Nephron (organoid): ENCODE data around the gene MCCC1.

Source experiments
- H3K27ac Mint-ChIP-seq, 3 experiments: 2 replicates each; pipeline ENCODE4 v1.8.0; 2020; ENCODE audit warnings: mixed read lengths in 3 of 3, mild to moderate bottlenecking in 2 of 3, moderate library complexity in 1 of 3
- H3K27me3 Mint-ChIP-seq: 2 replicates; pipeline ENCODE4 v1.8.0; 2021; ENCODE audit warnings: low read depth, mild to moderate bottlenecking, moderate library complexity, mixed read lengths
- H3K36me3 Mint-ChIP-seq: 2 replicates; pipeline ENCODE4 v1.8.0; 2020; ENCODE audit warnings: low read depth, mixed read lengths
- H3K4me1 Mint-ChIP-seq: 2 replicates; pipeline ENCODE4 v1.8.0; 2020; ENCODE audit warnings: mixed read lengths
- H3K4me3 Mint-ChIP-seq, 3 experiments: 2 replicates each; pipeline ENCODE4 v1.8.0; 2020; ENCODE audit warnings: mild to moderate bottlenecking in 3 of 3, mixed read lengths in 3 of 3, moderate library complexity in 2 of 3
- H3K9me3 Mint-ChIP-seq: 2 replicates; pipeline ENCODE4 v1.8.0; 2020; ENCODE audit warnings: mixed read lengths
- CTCF ChIP-seq, 3 experiments: fragments of 200-600 bp; sonication (generic); IDR thresholded peaks; one replicate each; pipeline ENCODE4 v1.5.0; 2021; ENCODE audit warnings: antibody characterized with exemption in 3 of 3; ENCODE audit not compliant: unreplicated experiment in 3 of 3

MCCC1 gene

GRCh38 chr3:182967218-182968204 is 131.8 kb downstream of the MCCC1 start:
- H3K27me3 Mint-ChIP-seq: no peaks in the 10 kb centered on the region
- no peak overlapping the region for H3K4me3 Mint-ChIP-seq
- TF ChIP-seq CTCF (IDR thresholded peaks at IDR 0.05; ENCODE audit: unreplicated experiment in 3 of 3): no peak
- H3K36me3 Mint-ChIP-seq: peaks cover 9% of the 10 kb centered on the region
- peak overlapping the region in 2 of 3 experiments; percentile 5 to 52 for H3K27ac Mint-ChIP-seq
- H3K9me3 Mint-ChIP-seq: no peaks in the 10 kb centered on the region
- H3K4me1 Mint-ChIP-seq: peaks cover 35% of the 10 kb centered on the region

GRCh38 chr3:182965861-182966366 is 133.4 kb downstream of the MCCC1 start:
- H3K4me1 Mint-ChIP-seq: peaks cover 26% of the 10 kb centered on the region
- peaks cover 16% of the 10 kb centered on the region for H3K36me3 Mint-ChIP-seq
- H3K27ac Mint-ChIP-seq: no peak overlapping the region
- TF ChIP-seq CTCF (IDR thresholded peaks at IDR 0.05; ENCODE audit: unreplicated experiment in 3 of 3): no peak
- H3K4me3 Mint-ChIP-seq: no peak overlapping the region
- no peaks in the 10 kb centered on the region for H3K27me3 Mint-ChIP-seq
- H3K9me3 Mint-ChIP-seq: no peaks in the 10 kb centered on the region
